Measurements from ENCODE around the gene FAM234B. TPM values are rescaled to one million over a fixed set of nuclear protein-coding genes. Genes with fewer than 3 reads are reported as not detected.

Gene FAM234B
- total RNA-seq, 4 donors from 2014 or later = 0.60 to 2.6 (median 1.8) TPM

DNA sequence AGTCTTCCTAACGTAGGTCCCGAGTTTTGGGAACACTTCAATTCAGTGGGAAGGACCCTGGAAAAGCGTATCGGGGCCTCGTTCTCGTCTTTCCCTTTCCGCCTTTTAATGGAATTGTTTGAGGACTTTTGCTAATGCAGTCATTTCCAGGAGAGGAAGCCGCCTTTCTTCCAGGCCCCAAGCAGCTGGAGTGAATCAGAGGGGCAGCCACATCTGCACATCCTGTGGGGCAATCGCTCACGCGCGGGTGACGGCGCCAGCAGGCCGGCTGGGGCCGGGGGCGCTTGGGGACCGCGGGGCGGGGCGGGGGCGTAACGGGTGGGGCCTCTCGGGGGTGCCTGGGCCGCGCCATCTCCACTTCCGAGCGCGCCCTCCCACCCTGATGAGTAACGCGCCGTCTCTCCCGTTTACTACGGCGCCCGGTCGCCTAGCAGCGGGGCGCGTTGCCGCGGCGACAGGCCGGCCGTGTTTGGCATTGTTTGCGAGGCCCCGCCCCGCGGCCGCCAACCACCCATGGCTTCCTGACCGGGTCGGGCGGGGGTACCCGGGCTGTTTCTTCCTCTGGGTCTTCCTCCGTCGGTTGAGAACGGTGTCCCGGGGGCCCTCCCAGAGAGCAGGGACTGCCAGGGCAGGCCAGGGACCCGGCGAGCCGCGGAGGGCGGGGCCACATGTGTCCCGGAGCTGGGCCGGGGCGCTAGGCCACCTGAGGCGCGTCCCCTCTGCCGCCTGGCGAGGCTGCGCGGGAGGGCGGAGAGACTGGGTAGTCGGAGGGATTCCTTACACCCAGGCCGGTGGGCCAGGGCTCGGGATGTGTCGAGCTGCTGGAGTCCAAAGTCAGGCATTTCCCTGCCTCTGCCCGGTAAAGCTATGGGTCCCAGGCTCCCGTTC, 56.9 kb downstream of the FAM234B start:
- H3K36me3 ChIP-seq = no peaks in the 10 kb centered on the region
- H3K9me3 ChIP-seq = no peaks in the 10 kb centered on the region
- H3K4me1 ChIP-seq = peaks cover 10 to 55% (median 41%) of the 10 kb centered on the region in 4 donors
- intact Hi-C loops (cut with DNase I; ENCODE audit: low total_unique reads) (loop anchor here (5.0 kb wide), 2 partner anchors 96 to 111 kb away; partner anchors contain the start of gene EMP1), in situ Hi-C loops (cut with MboI; ENCODE audit: low pct_ligation_motif_present in 1 of 4, low pct_unique_long_range_greater_than_20kb in 1 of 4, low sequenced_read_pairs in 3 of 4) (loop anchor here in 1 of 4 donors (10.0 kb wide), 1 partner anchor 104 kb away; no protein-coding TSS in a partner anchor)
- WGBS, 2 donors (ENCODE audit: low coverage in 1 of 2) = 4 to 16% methylated on average over 7 to 36 of the region's 79 CpGs
- TF ChIP-seq POLR2AphosphoS5 (IDR thresholded peaks at IDR 0.05) (peak; percentile 58 to 80 (median 63)), EP300 (IDR thresholded peaks at IDR 0.05; ENCODE audit: low read depth) (peak; percentile 80), POLR2A (IDR thresholded peaks at IDR 0.05) (peak; percentile 55)
- TF ChIP-seq, protein P1, sequence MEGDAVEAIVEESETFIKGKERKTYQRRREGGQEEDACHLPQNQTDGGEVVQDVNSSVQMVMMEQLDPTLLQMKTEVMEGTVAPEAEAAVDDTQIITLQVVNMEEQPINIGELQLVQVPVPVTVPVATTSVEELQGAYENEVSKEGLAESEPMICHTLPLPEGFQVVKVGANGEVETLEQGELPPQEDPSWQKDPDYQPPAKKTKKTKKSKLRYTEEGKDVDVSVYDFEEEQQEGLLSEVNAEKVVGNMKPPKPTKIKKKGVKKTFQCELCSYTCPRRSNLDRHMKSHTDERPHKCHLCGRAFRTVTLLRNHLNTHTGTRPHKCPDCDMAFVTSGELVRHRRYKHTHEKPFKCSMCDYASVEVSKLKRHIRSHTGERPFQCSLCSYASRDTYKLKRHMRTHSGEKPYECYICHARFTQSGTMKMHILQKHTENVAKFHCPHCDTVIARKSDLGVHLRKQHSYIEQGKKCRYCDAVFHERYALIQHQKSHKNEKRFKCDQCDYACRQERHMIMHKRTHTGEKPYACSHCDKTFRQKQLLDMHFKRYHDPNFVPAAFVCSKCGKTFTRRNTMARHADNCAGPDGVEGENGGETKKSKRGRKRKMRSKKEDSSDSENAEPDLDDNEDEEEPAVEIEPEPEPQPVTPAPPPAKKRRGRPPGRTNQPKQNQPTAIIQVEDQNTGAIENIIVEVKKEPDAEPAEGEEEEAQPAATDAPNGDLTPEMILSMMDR (IDR thresholded peaks at IDR 0.05) = peak in 1 of 5 experiments; percentile 10
- H3K27me3 ChIP-seq = no peaks in the 10 kb centered on the region
- peak overlapping the region; percentile 43 to 74 (median 53) for H3K4me3 ChIP-seq
- DNase-seq = peak; percentile 92
- peak overlapping the region; percentile 83 to 94 (median 88) for H3K27ac ChIP-seq

DNA sequence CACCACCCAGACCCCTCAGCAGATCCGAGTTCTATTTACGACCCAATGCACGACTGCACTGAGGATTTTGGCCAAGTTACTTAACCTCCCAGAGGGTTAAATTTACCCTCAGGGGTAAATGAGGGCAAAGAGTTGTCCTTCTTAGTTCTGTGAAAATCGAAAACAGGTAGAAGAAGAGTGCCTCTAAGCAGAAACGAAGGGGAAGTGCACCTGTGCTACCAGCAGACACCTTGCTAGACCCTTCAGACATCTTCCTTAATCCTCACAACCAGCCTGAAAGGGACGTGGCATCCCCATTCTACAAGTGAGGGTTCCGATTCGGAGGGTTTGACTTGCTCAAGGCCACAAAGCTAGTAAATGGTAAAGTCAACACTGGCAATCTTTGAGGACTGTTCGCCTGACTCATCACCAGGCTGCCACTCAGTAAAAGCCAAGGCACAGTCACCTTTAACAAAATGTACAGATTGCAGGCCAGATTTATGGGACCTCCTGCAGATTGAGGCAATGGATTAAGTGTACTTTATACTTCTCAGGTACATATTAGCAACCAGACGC, 57.7 kb downstream of the FAM234B start:
- in situ Hi-C loops (cut with MboI; ENCODE audit: low pct_ligation_motif_present in 1 of 4, low pct_unique_long_range_greater_than_20kb in 1 of 4, low sequenced_read_pairs in 3 of 4) = loop anchor here in 1 of 4 donors (10.0 kb wide), 1 partner anchor 103 kb away; no protein-coding TSS in a partner anchor
- peak in 1 of 3 donors; percentile 47 for TF ChIP-seq POLR2AphosphoS5 (IDR thresholded peaks at IDR 0.05)
- TF ChIP-seq, protein P1 (IDR thresholded peaks at IDR 0.05) = no peak
- no peaks in the 10 kb centered on the region for H3K36me3 ChIP-seq
- no peaks in the 10 kb centered on the region for H3K9me3 ChIP-seq
- H3K4me1 ChIP-seq = peaks cover 10 to 54% (median 41%) of the 10 kb centered on the region in 4 donors
- DNase-seq = peak; percentile 39
- H3K4me3 ChIP-seq = peak overlapping the region in 3 of 4 donors; percentile 43 to 74 (median 48)
- intact Hi-C loops (cut with DNase I; ENCODE audit: low total_unique reads) = loop anchor here (5.0 kb wide), 2 partner anchors 95 to 110 kb away; partner anchors contain the start of gene EMP1
- no peaks in the 10 kb centered on the region for H3K27me3 ChIP-seq
- H3K27ac ChIP-seq = peak overlapping the region; percentile 83 to 94 (median 88)
- WGBS, 2 donors (ENCODE audit: low coverage in 1 of 2) = 38 to 60% methylated on average over 1 to 10 of the region's 10 CpGs

DNA sequence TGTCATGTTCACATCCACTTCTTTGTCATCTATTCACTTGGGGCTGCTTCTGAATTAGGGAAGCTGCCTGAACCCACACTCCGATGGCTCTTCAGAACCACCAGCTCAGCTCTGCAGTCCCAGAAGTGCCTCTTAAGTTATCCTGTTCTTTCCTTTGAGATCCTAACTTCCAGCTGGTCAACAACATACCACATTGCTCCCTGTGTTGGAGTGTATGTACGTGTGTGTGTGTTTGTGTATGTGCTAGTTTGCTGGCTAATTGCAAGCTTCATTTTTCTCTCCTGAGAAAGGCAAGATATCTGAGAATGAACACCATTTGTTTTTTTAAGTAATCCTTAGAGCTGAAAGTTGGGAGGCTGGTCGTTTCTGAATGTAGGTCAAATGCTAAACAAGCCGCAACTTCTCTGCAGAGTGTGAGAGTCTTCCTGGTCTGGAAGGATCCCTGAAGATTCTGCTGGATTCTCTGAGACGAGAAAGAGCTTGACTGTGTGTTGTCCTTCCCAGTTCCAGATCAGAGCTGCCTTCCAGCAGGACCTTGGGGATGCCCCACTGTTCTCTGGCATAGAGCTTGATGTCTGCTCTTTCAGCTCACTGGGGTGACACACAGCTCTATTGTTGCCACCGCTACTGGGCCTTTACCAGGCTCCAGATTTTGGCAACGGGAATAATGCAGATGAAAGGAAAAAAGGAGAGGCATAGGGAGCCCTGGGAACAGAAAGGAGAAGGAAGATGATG, 58.4 kb downstream of the FAM234B start:
- 68 to 85% methylated on average over 2 to 7 of the region's 7 CpGs for WGBS, 2 donors (ENCODE audit: low coverage in 1 of 2)
- no peaks in the 10 kb centered on the region for H3K36me3 ChIP-seq
- H3K4me1 ChIP-seq = peaks cover 10 to 47% (median 37%) of the 10 kb centered on the region in 4 donors
- TF ChIP-seq, protein P1 (IDR thresholded peaks at IDR 0.05) = no peak
- no peak for TF ChIP-seq EP300 (IDR thresholded peaks at IDR 0.05; ENCODE audit: low read depth)
- TF ChIP-seq POLR2A (IDR thresholded peaks at IDR 0.05) = no peak
- no peak for TF ChIP-seq POLR2AphosphoS5 (IDR thresholded peaks at IDR 0.05)
- no peak overlapping the region for H3K4me3 ChIP-seq
- no peaks in the 10 kb centered on the region for H3K9me3 ChIP-seq
- intact Hi-C loops (cut with DNase I; ENCODE audit: low total_unique reads) (loop anchor here (5.0 kb wide), 2 partner anchors 95 to 110 kb away; partner anchors contain the start of gene EMP1), in situ Hi-C loops (cut with MboI; ENCODE audit: low pct_ligation_motif_present in 1 of 4, low pct_unique_long_range_greater_than_20kb in 1 of 4, low sequenced_read_pairs in 3 of 4) (loop anchor here in 1 of 4 donors (10.0 kb wide), 1 partner anchor 102 kb away; no protein-coding TSS in a partner anchor)
- DNase-seq = no peak
- peak overlapping the region; percentile 83 to 94 (median 88) for H3K27ac ChIP-seq
- H3K27me3 ChIP-seq = no peaks in the 10 kb centered on the region
